ENCODE data around the gene KIF18B.

KIF18B gene

DNA sequence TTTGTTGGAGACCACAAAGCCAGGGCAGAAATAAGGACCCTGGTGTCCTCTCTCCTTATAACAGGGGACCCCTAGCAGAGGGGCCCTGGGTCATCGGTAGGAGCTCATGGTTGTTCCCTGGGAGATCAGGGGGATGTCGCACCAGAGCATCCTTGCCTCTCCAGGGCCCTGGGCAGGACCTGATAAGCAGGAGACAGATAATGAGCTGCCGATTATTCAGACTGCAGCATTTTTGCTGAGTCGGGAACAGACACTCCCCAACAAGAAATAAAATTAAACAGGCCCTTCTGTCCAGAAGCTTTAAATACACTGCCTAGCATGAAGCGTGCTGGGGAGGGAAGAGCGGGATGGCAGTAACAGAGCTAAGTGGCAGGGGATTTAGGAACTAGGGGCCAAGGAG, 16.9 kb downstream of the KIF18B start:
- Histone ChIP-seq H3K18ac (ENCODE audit: low read length) (no peak overlapping the region), H2AK5ac (ENCODE audit: low read length) (no peak overlapping the region), H3K4me2 (ENCODE audit: low read length) (no peak overlapping the region), H4K5ac (ENCODE audit: low read length) (no peak overlapping the region), H3K23ac (ENCODE audit: low read length) (no peak overlapping the region), H2BK120ac (ENCODE audit: low read depth, low read length) (no peak overlapping the region), H3K27ac (ENCODE audit: low read depth, low read length) (no peak overlapping the region), H3K27me3 (ENCODE audit: insufficient read depth, low read length, poor library complexity) (no peaks in the 10 kb centered on the region), H3K79me1 (ENCODE audit: low read length) (no peaks in the 10 kb centered on the region), H3K4me3 (ENCODE audit: low read length) (no peak overlapping the region), H3K4me1 (ENCODE audit: control insufficient read depth, low read depth, low read length) (peaks cover 5% of the 10 kb centered on the region), H3K9ac (ENCODE audit: low read length) (no peak overlapping the region), H3K56ac (ENCODE audit: low read length) (no peak overlapping the region), H3K36me3 (ENCODE audit: control insufficient read depth, insufficient read depth, low read length) (peaks cover 39% of the 10 kb centered on the region), H3K79me2 (ENCODE audit: control insufficient read depth, insufficient read depth, low read length) (no peaks in the 10 kb centered on the region), H2BK5ac (ENCODE audit: low read length) (no peak overlapping the region), H3K4ac (ENCODE audit: low read depth, low read length) (no peak overlapping the region), H4K8ac (ENCODE audit: low read depth, low read length) (no peak overlapping the region), H2BK15ac (replicated peaks; ENCODE audit: low read depth) (no peak overlapping the region)
- no peak for DNase-seq
- no CpG with 5 or more reads among the region's 6 CpGs for WGBS (ENCODE audit: extremely low coverage, insufficient coverage, low lambda C conversion rate)

DNA sequence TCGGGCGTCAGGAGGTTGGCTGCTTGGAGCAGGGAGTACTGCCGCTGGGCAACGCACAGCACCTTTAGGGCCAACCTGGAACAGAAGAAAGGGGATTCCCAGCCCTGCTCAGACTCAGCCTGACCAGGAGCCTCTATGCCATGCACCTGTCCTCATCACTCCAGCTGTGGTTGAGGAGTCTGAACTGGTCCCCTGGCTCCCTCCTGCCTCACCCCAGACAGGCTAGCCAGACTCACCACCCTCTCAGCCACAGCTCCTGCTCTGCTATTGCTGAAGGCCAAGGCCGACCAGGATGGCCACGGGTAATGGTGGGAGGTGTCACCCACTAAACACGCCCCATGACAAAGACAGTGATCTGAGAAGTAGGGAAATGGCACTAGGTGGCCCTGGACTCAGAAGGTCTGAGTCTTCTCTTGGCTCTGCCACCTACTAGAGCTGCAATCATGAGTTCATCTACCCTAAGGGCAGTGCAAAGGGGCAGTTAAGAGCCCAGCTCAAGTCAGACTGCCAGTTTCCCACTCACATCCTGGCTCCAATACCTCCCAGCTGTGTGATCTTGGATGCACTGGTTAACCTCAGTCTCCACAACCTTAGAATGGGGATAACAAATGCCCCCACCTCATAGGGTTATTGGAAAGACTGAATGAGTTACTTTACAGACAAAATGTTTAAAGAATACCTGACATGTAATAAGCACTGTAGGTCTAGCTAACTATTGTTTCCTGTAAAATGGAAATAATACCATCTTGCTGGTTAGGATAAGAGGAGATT, 18.4 kb downstream of the KIF18B start:
- H2BK15ac ChIP-seq (replicated peaks; ENCODE audit: low read depth), result no peak overlapping the region
- no peaks in the 10 kb centered on the region for H3K79me2 ChIP-seq (ENCODE audit: control insufficient read depth, insufficient read depth, low read length)
- no peak overlapping the region for H3K27ac ChIP-seq (ENCODE audit: low read depth, low read length)
- no peaks in the 10 kb centered on the region for H3K79me1 ChIP-seq (ENCODE audit: low read length)
- no peak overlapping the region for H3K56ac ChIP-seq (ENCODE audit: low read length)
- no peak overlapping the region for H3K4me3 ChIP-seq (ENCODE audit: low read length)
- H3K36me3 ChIP-seq (ENCODE audit: control insufficient read depth, insufficient read depth, low read length), result peaks cover 34% of the 10 kb centered on the region
- no peak overlapping the region for H3K4ac ChIP-seq (ENCODE audit: low read depth, low read length)
- no peak overlapping the region for H3K18ac ChIP-seq (ENCODE audit: low read length)
- H2BK5ac ChIP-seq (ENCODE audit: low read length), result no peak overlapping the region
- H3K23ac ChIP-seq (ENCODE audit: low read length), result no peak overlapping the region
- no peak overlapping the region for H2AK5ac ChIP-seq (ENCODE audit: low read length)
- no peak for DNase-seq
- peaks cover 5% of the 10 kb centered on the region for H3K4me1 ChIP-seq (ENCODE audit: control insufficient read depth, low read depth, low read length)
- H4K8ac ChIP-seq (ENCODE audit: low read depth, low read length), result no peak overlapping the region
- no peaks in the 10 kb centered on the region for H3K27me3 ChIP-seq (ENCODE audit: insufficient read depth, low read length, poor library complexity)
- H3K4me2 ChIP-seq (ENCODE audit: low read length), result no peak overlapping the region
- H3K9ac ChIP-seq (ENCODE audit: low read length), result no peak overlapping the region
- no CpG with 5 or more reads among the region's 7 CpGs for WGBS (ENCODE audit: extremely low coverage, insufficient coverage, low lambda C conversion rate)
- H2BK120ac ChIP-seq (ENCODE audit: low read depth, low read length), result no peak overlapping the region
- no peak overlapping the region for H4K5ac ChIP-seq (ENCODE audit: low read length)

DNA sequence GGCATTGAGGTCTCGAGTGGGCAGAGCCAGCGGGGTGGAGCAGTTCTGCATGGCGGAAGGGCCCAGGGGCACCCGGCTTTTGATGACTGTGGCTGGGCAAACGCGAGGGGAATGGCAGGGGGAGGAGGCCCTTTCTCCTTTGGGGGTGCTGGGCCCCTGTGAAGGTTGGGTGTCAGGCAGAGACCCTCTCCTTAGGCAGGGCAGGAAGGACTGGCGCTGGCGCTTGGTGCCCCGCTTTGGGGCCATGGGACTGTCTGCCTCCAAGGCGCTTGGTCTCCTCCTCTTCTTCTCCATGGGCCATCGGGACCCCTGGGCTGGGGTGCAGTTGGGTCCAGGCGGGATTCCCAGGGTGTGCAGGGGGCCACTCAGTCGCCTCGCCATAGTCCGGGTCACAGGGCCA, 19.4 kb downstream of the KIF18B start:
- Histone ChIP-seq H4K8ac (ENCODE audit: low read depth, low read length) (no peak overlapping the region), H3K27ac (ENCODE audit: low read depth, low read length) (no peak overlapping the region), H3K9ac (ENCODE audit: low read length) (no peak overlapping the region), H2BK120ac (ENCODE audit: low read depth, low read length) (no peak overlapping the region), H3K79me1 (ENCODE audit: low read length) (no peaks in the 10 kb centered on the region), H3K4ac (ENCODE audit: low read depth, low read length) (no peak overlapping the region), H3K36me3 (ENCODE audit: control insufficient read depth, insufficient read depth, low read length) (peaks cover 30% of the 10 kb centered on the region), H3K4me1 (ENCODE audit: control insufficient read depth, low read depth, low read length) (peaks cover 5% of the 10 kb centered on the region), H3K79me2 (ENCODE audit: control insufficient read depth, insufficient read depth, low read length) (no peaks in the 10 kb centered on the region), H2BK15ac (replicated peaks; ENCODE audit: low read depth) (no peak overlapping the region), H3K4me3 (ENCODE audit: low read length) (no peak overlapping the region), H2BK5ac (ENCODE audit: low read length) (no peak overlapping the region), H3K4me2 (ENCODE audit: low read length) (no peak overlapping the region), H3K56ac (ENCODE audit: low read length) (no peak overlapping the region), H3K27me3 (ENCODE audit: insufficient read depth, low read length, poor library complexity) (no peaks in the 10 kb centered on the region), H3K18ac (ENCODE audit: low read length) (no peak overlapping the region), H3K23ac (ENCODE audit: low read length) (no peak overlapping the region), H4K5ac (ENCODE audit: low read length) (no peak overlapping the region), H2AK5ac (ENCODE audit: low read length) (no peak overlapping the region)
- no peak for DNase-seq
- no CpG with 5 or more reads among the region's 15 CpGs for WGBS (ENCODE audit: extremely low coverage, insufficient coverage, low lambda C conversion rate)

DNA sequence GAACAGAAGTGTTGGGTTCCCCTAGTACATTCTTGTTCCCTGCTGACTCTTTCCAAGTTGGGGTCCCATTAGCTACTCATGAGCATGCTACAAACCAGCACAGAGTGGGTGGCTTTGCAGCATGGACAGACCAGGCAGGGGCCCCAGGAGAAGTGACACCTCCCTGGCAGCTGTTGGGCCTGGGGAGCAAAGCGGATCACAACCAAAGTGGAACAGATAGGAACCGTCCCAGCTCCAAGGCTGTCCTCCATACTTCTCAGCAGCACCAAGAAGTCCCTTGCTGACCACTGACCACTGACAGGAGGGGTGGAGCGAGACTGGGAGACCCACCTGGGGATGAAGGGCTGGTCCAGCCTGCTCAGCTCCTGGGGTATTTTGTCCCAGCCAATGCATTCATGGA, 19.9 kb downstream of the KIF18B start:
- Histone ChIP-seq H3K4me2 (ENCODE audit: low read length) (no peak overlapping the region), H3K4me3 (ENCODE audit: low read length) (no peak overlapping the region), H2BK120ac (ENCODE audit: low read depth, low read length) (no peak overlapping the region), H3K27ac (ENCODE audit: low read depth, low read length) (no peak overlapping the region), H4K8ac (ENCODE audit: low read depth, low read length) (no peak overlapping the region), H3K4ac (ENCODE audit: low read depth, low read length) (no peak overlapping the region), H4K5ac (ENCODE audit: low read length) (no peak overlapping the region), H2BK5ac (ENCODE audit: low read length) (no peak overlapping the region), H3K23ac (ENCODE audit: low read length) (no peak overlapping the region), H3K27me3 (ENCODE audit: insufficient read depth, low read length, poor library complexity) (no peaks in the 10 kb centered on the region), H3K9ac (ENCODE audit: low read length) (no peak overlapping the region), H3K56ac (ENCODE audit: low read length) (no peak overlapping the region), H2BK15ac (replicated peaks; ENCODE audit: low read depth) (no peak overlapping the region), H2AK5ac (ENCODE audit: low read length) (no peak overlapping the region), H3K36me3 (ENCODE audit: control insufficient read depth, insufficient read depth, low read length) (peaks cover 30% of the 10 kb centered on the region), H3K79me1 (ENCODE audit: low read length) (no peaks in the 10 kb centered on the region), H3K79me2 (ENCODE audit: control insufficient read depth, insufficient read depth, low read length) (no peaks in the 10 kb centered on the region), H3K4me1 (ENCODE audit: control insufficient read depth, low read depth, low read length) (peaks cover 5% of the 10 kb centered on the region), H3K18ac (ENCODE audit: low read length) (no peak overlapping the region)
- no CpG with 5 or more reads among the region's 3 CpGs for WGBS (ENCODE audit: extremely low coverage, insufficient coverage, low lambda C conversion rate)
- no peak for DNase-seq

DNA sequence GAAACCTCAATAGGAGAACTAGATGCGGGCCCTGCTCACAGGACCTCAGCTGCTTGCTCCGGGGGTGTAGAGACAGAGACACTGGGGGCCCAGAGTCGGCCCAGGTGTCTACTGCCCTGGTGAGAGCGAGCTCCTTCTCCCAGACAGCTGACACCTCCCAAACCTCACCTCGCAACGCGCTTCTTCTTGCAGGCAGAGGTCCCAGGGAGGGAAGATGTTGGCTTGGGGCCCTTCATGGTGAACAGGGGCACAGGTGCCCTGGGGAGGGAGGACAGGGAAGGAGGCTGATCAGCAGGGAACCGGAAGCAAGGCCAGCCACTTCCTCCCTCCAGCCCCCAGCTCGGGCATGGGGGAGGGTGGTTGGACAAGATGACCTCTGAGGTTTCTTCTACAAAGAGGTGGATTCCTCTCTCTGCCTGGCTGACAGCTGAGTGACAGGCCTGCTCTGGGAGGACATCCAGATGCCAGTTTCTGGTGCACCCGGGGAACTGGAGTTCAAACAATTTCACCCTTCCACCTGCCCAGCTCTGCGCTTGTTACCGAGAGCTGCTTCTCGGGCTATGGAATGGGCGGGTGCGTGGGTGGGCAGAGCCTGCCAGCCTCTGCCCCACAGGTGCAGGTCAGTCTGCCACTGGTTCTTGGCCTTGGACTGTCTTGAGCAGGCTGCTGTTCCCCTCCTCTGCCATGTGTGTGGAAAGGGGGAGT, 20.6 kb downstream of the KIF18B start:
- H3K36me3 ChIP-seq (ENCODE audit: control insufficient read depth, insufficient read depth, low read length), result peaks cover 30% of the 10 kb centered on the region

More for the DNA sequence above, 20.6 kb downstream of the KIF18B start:
- Histone ChIP-seq H3K4ac (ENCODE audit: low read depth, low read length) (no peak overlapping the region), H2AK5ac (ENCODE audit: low read length) (no peak overlapping the region), H3K4me3 (ENCODE audit: low read length) (no peak overlapping the region), H3K79me2 (ENCODE audit: control insufficient read depth, insufficient read depth, low read length) (no peaks in the 10 kb centered on the region), H3K79me1 (ENCODE audit: low read length) (no peaks in the 10 kb centered on the region), H3K9ac (ENCODE audit: low read length) (no peak overlapping the region), H3K23ac (ENCODE audit: low read length) (no peak overlapping the region), H3K27me3 (ENCODE audit: insufficient read depth, low read length, poor library complexity) (no peaks in the 10 kb centered on the region), H3K4me2 (ENCODE audit: low read length) (no peak overlapping the region), H3K27ac (ENCODE audit: low read depth, low read length) (no peak overlapping the region), H2BK15ac (replicated peaks; ENCODE audit: low read depth) (no peak overlapping the region), H3K18ac (ENCODE audit: low read length) (no peak overlapping the region), H3K4me1 (ENCODE audit: control insufficient read depth, low read depth, low read length) (peaks cover 5% of the 10 kb centered on the region), H3K56ac (ENCODE audit: low read length) (no peak overlapping the region), H4K8ac (ENCODE audit: low read depth, low read length) (no peak overlapping the region), H2BK120ac (ENCODE audit: low read depth, low read length) (no peak overlapping the region), H4K5ac (ENCODE audit: low read length) (no peak overlapping the region), H2BK5ac (ENCODE audit: low read length) (no peak overlapping the region)
- WGBS (ENCODE audit: extremely low coverage, insufficient coverage, low lambda C conversion rate), result no CpG with 5 or more reads among the region's 15 CpGs
- no peak for DNase-seq

All from mesendoderm (in vitro differentiated cells).